GM19043 (cell line): ENCODE results near the gene SATB2.

Experiments used
- ATAC-seq: cut with Tn5 transposase; IDR thresholded peaks from one replicate; pipeline ENCODE4 v1.9.1; 2021; ENCODE audit warnings: low read depth; ENCODE audit not compliant: unreplicated experiment

Gene SATB2

GRCh38 chr2:199278099-199278498 lies 179.6 kb downstream of the SATB2 start:
- ATAC-seq = no peak

GRCh38 chr2:199273042-199273511 lies 184.7 kb downstream of the SATB2 start:
- no peak for ATAC-seq

- ATAC-seq = no peak
Measured at GRCh38 chr2:199261936-199262335, 195.8 kb downstream of the SATB2 start.

GRCh38 chr2:199261239-199261638 lies 196.5 kb downstream of the SATB2 start:
- ATAC-seq = no peak

- ATAC-seq = no peak
Measured at GRCh38 chr2:199259671-199260070, 198.1 kb downstream of the SATB2 start.

- no peak for ATAC-seq
Measured at GRCh38 chr2:199258291-199258690, 199.4 kb downstream of the SATB2 start.

- no peak for ATAC-seq
Measured at GRCh38 chr2:199257261-199258224, 200.2 kb downstream of the SATB2 start.

- ATAC-seq = no peak
Measured at GRCh38 chr2:199230091-199230490, 227.6 kb downstream of the SATB2 start.

- ATAC-seq = peak; percentile 66
Measured at GRCh38 chr2:199228887-199229819, 228.6 kb downstream of the SATB2 start.

- ATAC-seq = no peak
Measured at GRCh38 chr2:199223791-199224190, 233.9 kb downstream of the SATB2 start.

GRCh38 chr2:199220920-199221319 lies 236.8 kb downstream of the SATB2 start:
- ATAC-seq = no peak

- no peak for ATAC-seq
Measured at GRCh38 chr2:199219551-199219950, 238.2 kb downstream of the SATB2 start.
